GM18858 (cell line): ENCODE results near the gene FN3KRP.
A peak's percentile ranks its signal among the peaks of the same experiment; 100 is the strongest.
"Not testable (repeated sequence)": the region's sequence is repeated elsewhere in the genome, so short reads cannot be mapped to it uniquely, and the experiment has no call there.

Source experiments
- ATAC-seq: cut with Tn5 transposase; IDR thresholded peaks from one replicate; pipeline ENCODE4 v1.9.1; 2021; ENCODE audit not compliant: unreplicated experiment

Gene FN3KRP

GRCh38 chr17:82740906-82741759 lies 24.6 kb downstream of the FN3KRP start:
- ATAC-seq = no peak

- no peak for ATAC-seq
Measured at GRCh38 chr17:82743344-82744219, 27.1 kb downstream of the FN3KRP start.

- ATAC-seq = not testable (repeated sequence)
Measured at GRCh38 chr17:82744736-82745135, 28.2 kb downstream of the FN3KRP start.

DNA sequence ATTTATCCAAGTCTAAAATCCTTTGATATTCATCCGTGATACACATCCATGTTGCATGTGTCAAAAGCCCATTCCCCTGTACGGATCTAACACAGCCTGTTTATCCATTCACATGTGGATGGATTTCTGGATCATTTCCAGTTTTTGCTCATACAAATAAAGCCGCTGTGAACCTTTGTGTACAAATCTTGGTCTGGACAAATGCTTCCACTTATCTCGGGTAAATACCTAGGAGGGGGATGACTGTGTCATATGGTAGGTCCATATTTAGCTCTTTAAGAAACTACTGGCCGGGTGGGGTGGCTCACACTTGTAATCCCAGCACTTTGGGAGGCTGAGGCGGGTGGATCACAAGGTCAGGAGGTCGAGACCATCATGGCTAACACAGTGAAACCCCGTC lies 29.0 kb downstream of the FN3KRP start:
- ATAC-seq = no peak

DNA sequence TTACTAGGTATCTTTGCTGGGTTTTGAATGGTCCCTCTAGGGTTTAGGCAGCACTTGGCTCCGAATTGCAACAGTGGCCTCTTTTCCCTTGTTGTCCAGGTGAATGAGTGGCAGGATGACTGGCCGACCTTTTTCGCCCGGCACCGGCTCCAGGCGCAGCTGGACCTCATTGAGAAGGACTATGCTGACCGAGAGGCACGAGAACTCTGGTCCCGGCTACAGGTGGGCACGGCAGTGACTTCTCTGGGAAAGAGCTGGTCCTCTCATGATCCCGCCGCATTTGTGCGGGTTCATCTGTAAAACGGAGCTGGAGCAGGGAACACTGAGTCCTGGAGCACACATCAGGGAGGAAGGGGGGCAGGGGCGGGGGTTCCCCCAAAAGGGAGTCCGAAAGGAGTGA lies 32.2 kb downstream of the FN3KRP start:
- ATAC-seq = no peak

- no peak for ATAC-seq
Measured at GRCh38 chr17:82750241-82750908, 33.9 kb downstream of the FN3KRP start.

- ATAC-seq = no peak
Measured at GRCh38 chr17:82751171-82751570, 34.7 kb downstream of the FN3KRP start.

DNA sequence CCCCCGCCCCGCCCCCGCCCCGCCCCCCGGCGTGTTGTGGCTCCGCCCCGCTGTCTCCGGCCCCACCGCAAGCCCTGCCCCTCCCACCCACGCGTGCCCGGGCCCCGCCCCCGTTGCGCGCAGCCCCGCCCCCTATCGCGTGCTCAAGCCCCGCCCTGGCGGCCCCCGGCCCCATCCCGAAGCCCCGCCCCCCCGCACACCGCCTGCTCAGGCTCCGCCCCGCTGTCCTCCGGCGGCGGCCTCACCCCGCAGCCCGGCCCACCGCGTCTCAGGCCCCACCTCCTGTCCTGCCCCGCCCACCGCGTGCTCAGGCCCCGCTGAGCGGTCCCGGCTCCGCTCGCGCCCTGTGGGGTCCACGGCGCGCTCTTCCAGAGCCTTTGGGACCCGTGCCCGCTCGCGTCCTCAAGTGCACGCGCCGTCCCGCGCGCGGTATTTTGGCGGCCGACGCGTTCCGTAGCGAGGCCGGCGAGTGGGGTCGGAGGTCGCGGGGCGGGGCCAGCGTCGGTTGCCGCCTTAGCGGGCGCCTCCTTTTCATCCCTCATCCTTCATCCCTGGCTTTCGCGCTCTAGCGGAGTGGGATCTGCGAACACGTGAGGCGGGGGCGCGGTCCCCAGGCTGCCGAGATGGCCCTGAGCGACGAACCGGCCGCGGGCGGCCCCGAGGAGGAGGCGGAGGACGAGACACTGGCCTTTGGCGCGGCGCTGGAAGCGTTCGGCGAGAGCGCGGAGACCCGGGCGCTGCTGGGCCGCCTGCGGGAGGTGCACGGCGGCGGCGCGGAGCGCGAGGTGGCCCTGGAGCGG lies 35.3 kb downstream of the FN3KRP start, which contains the start of gene TBCD:
Gene TBCD (plus strand): TSS at position 495 of the 800 bp plus-strand sequence. CDS start 129 bp downstream, at position 624.
- ATAC-seq = peak; percentile 61

- ATAC-seq = peak; percentile 14
Measured at GRCh38 chr17:82752371-82753200, 36.1 kb downstream of the FN3KRP start.

DNA sequence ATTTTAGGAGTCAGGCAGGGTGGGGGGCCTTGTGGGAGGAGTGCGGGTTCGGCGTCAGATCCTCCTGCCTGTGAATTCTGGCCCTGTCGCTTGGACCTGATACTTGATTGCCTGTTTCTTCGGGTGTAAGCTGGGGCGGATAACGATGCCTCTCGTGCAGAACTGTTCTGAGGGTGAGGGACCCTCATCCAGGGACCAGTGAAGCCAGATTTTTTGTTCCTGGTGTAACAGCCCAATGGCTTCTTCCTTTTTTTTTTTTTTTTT lies 36.6 kb downstream of the FN3KRP start:
- no peak for ATAC-seq

GRCh38 chr17:82754297-82755208 lies 38.0 kb downstream of the FN3KRP start:
- ATAC-seq = no peak

DNA sequence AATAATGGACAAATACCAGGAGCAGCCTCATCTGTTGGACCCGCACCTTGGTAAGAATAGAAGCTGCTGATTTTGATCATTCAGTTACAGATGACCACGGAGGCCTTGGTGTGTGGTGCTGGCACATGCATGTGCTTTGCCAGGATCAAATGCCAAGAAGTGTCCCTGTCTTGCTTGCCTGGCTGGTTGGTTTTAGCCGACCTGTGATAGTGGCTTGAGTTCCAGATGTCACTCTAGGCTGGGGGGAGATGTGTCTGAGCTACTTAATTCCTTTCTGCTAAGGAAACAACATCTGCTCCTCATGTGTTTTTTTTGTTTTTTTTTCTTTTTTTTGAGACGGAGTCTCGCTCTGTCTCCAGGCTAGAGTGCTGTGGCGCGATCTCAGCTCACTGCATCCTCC lies 39.7 kb downstream of the FN3KRP start:
- no peak for ATAC-seq

GRCh38 chr17:82765371-82765770 lies 48.9 kb downstream of the FN3KRP start:
- no peak for ATAC-seq

GRCh38 chr17:82767041-82767754 lies 50.7 kb downstream of the FN3KRP start:
- no peak for ATAC-seq

GRCh38 chr17:82769041-82769440 lies 52.5 kb downstream of the FN3KRP start:
- no peak for ATAC-seq

DNA sequence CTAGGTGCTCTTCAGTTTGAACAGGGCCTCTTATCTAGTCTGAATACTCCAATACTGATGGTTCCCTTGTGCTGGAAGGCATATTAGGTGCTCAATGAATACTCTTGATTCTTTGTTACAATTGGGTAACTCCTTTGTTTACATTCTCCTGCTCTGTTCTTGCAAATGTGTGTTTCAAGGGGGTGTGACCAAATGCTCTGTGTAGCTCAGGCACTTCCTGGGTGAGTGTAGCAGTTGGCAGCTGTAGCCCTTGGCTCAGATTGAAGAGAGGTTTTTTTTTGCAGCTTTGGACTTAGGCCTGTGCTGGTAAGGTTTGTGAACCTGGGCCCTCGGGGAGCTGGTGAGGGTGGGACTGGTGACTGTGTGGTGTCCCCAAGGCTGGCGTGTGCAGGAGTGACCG lies 55.5 kb downstream of the FN3KRP start:
- ATAC-seq = no peak

- not testable (repeated sequence) for ATAC-seq
Measured at GRCh38 chr17:82774456-82774855, 58.0 kb downstream of the FN3KRP start.
